OCI-LY1 (cell line): ENCODE measurements around the gene UBTD1.

Experiments
- H2AFZ ChIP-seq: fragments of 200-600 bp; sonication (generic), shearing (Covaris generic); 2 replicates; pipeline ENCODE4 v1.6.0; 2014; ENCODE audit warnings: antibody characterized with exemption, mild to moderate bottlenecking, low read length
- H3F3A ChIP-seq: fragments of 200-600 bp; sonication (generic), shearing (Covaris generic); 2 replicates; pipeline ENCODE4 v1.6.0; 2014; ENCODE audit warnings: mild to moderate bottlenecking, antibody characterized with exemption, low read length, moderate library complexity; ENCODE audit not compliant: insufficient read depth
- H3K27ac ChIP-seq: fragments of 200-600 bp; sonication (generic); 2 replicates; pipeline ENCODE4 v1.5.1; 2014; ENCODE audit warnings: low read length, mixed run types, mild to moderate bottlenecking, low read depth; ENCODE audit not compliant: poor library complexity, severe bottlenecking
- H3K27me3 ChIP-seq: fragments of 200-600 bp; sonication (generic); 2 replicates; pipeline ENCODE4 v1.6.0; 2014; ENCODE audit warnings: antibody characterized with exemption, mild to moderate bottlenecking, low read length, moderate library complexity; ENCODE audit not compliant: insufficient read depth
- H3K36me3 ChIP-seq: fragments of 200-600 bp; sonication (generic); 2 replicates; pipeline ENCODE4 v1.6.1; 2014; ENCODE audit warnings: mild to moderate bottlenecking, antibody characterized with exemption, low read length, moderate library complexity, mixed read lengths; ENCODE audit not compliant: insufficient read depth
- H3K4me1 ChIP-seq: fragments of 200-600 bp; sonication (generic); 2 replicates; pipeline ENCODE4 v1.5.1; 2014; ENCODE audit warnings: mild to moderate bottlenecking, low read length, moderate library complexity; ENCODE audit not compliant: insufficient read depth, severe bottlenecking
- H3K4me2 ChIP-seq: fragments of 200-600 bp; sonication (generic), shearing (Covaris generic); 2 replicates; pipeline ENCODE4 v1.6.1; 2014; ENCODE audit warnings: low read length
- H3K4me3 ChIP-seq: fragments of 200-600 bp; sonication (generic); 2 replicates; pipeline ENCODE4 v1.5.1; 2014; ENCODE audit warnings: low read length, low read depth, mild to moderate bottlenecking, mixed read lengths; ENCODE audit not compliant: poor library complexity, severe bottlenecking
- H3K79me2 ChIP-seq: fragments of 200-600 bp; shearing (Covaris generic); 2 replicates; pipeline ENCODE4 v1.6.1; 2016; ENCODE audit warnings: mixed run types, low read length, mixed read lengths; ENCODE audit not compliant: insufficient read depth
- H3K9ac ChIP-seq: fragments of 200-600 bp; sonication (generic), shearing (Covaris generic); 2 replicates; pipeline ENCODE4 v1.6.1; 2014; ENCODE audit warnings: mild to moderate bottlenecking, low read length, mixed read lengths
- H3K9me2 ChIP-seq: fragments of 200-600 bp; sonication (generic), shearing (Covaris generic); 2 replicates; pipeline ENCODE4 v1.6.1; 2014; ENCODE audit warnings: low read depth, mild to moderate bottlenecking, low read length, mixed read lengths
- H3K9me3 ChIP-seq: fragments of 200-600 bp; shearing (Covaris generic); 2 replicates; pipeline ENCODE4 v1.6.1; 2014; ENCODE audit warnings: low read length, mixed read lengths
- H4K20me1 ChIP-seq: fragments of 200-600 bp; sonication (generic), shearing (Covaris generic); 2 replicates; pipeline ENCODE4 v1.6.0; 2016; ENCODE audit warnings: mild to moderate bottlenecking, low read length; ENCODE audit not compliant: insufficient read depth
- CTCF ChIP-seq: fragments of 200-600 bp; sonication (generic), shearing (Covaris generic); IDR thresholded peaks from 2 replicates; pipeline ENCODE4 v1.5.1; 2017; ENCODE audit warnings: mild to moderate bottlenecking, antibody characterized with exemption, low read length, moderate library complexity, mixed read lengths
- EZH2 ChIP-seq: fragments of 200-600 bp; sonication (generic), shearing (Covaris generic); IDR thresholded peaks from 2 replicates; pipeline ENCODE4 v1.8.0; 2017; ENCODE audit warnings: borderline replicate concordance, mixed run types, mild to moderate bottlenecking, antibody characterized with exemption, low read length, moderate library complexity, mixed read lengths

Gene UBTD1

GRCh38 chr10:97498076-97498840 lies 466 bp upstream of the UBTD1 start, which contains the start of gene MMS19:
TSS of gene MMS19 (minus strand) at chr10:97498422. CDS start at chr10:97498384, 38 bp downstream.
- Histone ChIP-seq H3K9ac (peak within 1 kb of the TSS; percentile 77), H3K4me3 (peak within 1 kb of the TSS; percentile 77), H3K4me1 (peaks cover 37% of the 10 kb centered on the region), H3K27ac (peak within 1 kb of the TSS; percentile 68), H4K20me1 (no peaks in the 10 kb centered on the region), H3K9me3 (no peaks in the 10 kb centered on the region), H3K36me3 (no peaks in the 10 kb centered on the region), H3F3A (no peaks in the 10 kb centered on the region), H3K27me3 (no peaks in the 10 kb centered on the region), H2AFZ (no peak within 1 kb of the TSS), H3K79me2 (peaks cover 37% of the 10 kb centered on the region), H3K4me2 (peak within 1 kb of the TSS; percentile 70), H3K9me2 (no peaks in the 10 kb centered on the region)
- TF ChIP-seq EZH2 (no peak), CTCF (no peak)

- Histone ChIP-seq H3K4me3 (peak overlapping the region; percentile 77), H3F3A (no peaks in the 10 kb centered on the region)
Observed at GRCh38 chr10:97499561-97500296, 1.0 kb downstream of the UBTD1 start.

GRCh38 chr10:97500297-97500575 lies 1.5 kb downstream of the UBTD1 start:
- Histone ChIP-seq H3F3A (no peaks in the 10 kb centered on the region), H3K36me3 (no peaks in the 10 kb centered on the region), H3K79me2 (peaks cover 21% of the 10 kb centered on the region), H2AFZ (no peak overlapping the region), H3K4me1 (peaks cover 30% of the 10 kb centered on the region), H3K9me3 (no peaks in the 10 kb centered on the region), H3K9ac (no peak overlapping the region), H4K20me1 (no peaks in the 10 kb centered on the region), H3K27ac (no peak overlapping the region), H3K9me2 (no peaks in the 10 kb centered on the region), H3K4me2 (no peak overlapping the region), H3K4me3 (no peak overlapping the region), H3K27me3 (no peaks in the 10 kb centered on the region)
- TF ChIP-seq CTCF (no peak), EZH2 (no peak)

More at GRCh38 chr10:97499561-97500296, 1.0 kb downstream of the UBTD1 start:
- no peaks in the 10 kb centered on the region for H3K27me3 ChIP-seq
- H4K20me1 ChIP-seq, result no peaks in the 10 kb centered on the region
- H3K4me1 ChIP-seq, result peaks cover 35% of the 10 kb centered on the region
- H3K9ac ChIP-seq, result peak overlapping the region; percentile 77; the same call in 1 of the 2 replicates
- H3K79me2 ChIP-seq, result peaks cover 26% of the 10 kb centered on the region
- no peaks in the 10 kb centered on the region for H3K9me2 ChIP-seq
- no peaks in the 10 kb centered on the region for H3K36me3 ChIP-seq
- H3K9me3 ChIP-seq, result no peaks in the 10 kb centered on the region
- no peak overlapping the region for H2AFZ ChIP-seq
- no peak overlapping the region for H3K27ac ChIP-seq
- no peak for TF ChIP-seq EZH2
- TF ChIP-seq CTCF, result no peak
- H3K4me2 ChIP-seq, result peak overlapping the region; percentile 70
